HEK293 (cell line): Measurements from ENCODE around the gene SNRPD2.
"Not testable (repeated sequence)": the region's sequence is repeated elsewhere in the genome, so short reads cannot be mapped to it uniquely, and the experiment has no call there.

Source experiments
- BCL11A ChIP-seq: fragments of 450-650 bp; formaldehyde crosslinking; IDR thresholded peaks from 2 replicates; pipeline ENCODE4 v1.5.1; 2016; ENCODE audit warnings: low read depth, missing biosample characterization, missing genetic modification characterization
- TF ChIP-seq, protein P1 (sequence below): fragments of 450-650 bp; formaldehyde crosslinking; IDR thresholded peaks from 2 replicates; pipeline ENCODE4 v1.5.1; 2016; ENCODE audit warnings: missing biosample characterization, missing genetic modification characterization

DNA sequence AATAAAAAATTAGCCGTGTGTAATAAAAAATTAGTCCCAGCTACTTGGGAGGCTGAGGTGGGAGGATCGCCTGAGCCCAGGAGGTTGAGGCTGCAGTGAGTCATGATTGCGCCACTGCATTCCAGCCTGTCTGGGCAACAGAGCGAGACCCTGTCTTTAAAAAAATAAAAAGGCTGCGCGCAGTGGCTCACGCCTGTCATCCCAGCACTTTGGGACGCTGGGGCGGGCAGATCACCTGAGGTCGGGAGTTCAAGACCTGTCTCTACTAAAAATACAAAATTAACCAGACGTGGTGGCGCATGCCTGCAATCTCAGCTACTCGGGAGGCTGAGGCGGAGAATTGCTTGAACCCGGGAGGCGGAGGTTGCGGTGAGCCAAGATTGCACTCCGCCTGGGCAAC, 36.9 kb upstream of the SNRPD2 start:
- TF ChIP-seq, protein P1, sequence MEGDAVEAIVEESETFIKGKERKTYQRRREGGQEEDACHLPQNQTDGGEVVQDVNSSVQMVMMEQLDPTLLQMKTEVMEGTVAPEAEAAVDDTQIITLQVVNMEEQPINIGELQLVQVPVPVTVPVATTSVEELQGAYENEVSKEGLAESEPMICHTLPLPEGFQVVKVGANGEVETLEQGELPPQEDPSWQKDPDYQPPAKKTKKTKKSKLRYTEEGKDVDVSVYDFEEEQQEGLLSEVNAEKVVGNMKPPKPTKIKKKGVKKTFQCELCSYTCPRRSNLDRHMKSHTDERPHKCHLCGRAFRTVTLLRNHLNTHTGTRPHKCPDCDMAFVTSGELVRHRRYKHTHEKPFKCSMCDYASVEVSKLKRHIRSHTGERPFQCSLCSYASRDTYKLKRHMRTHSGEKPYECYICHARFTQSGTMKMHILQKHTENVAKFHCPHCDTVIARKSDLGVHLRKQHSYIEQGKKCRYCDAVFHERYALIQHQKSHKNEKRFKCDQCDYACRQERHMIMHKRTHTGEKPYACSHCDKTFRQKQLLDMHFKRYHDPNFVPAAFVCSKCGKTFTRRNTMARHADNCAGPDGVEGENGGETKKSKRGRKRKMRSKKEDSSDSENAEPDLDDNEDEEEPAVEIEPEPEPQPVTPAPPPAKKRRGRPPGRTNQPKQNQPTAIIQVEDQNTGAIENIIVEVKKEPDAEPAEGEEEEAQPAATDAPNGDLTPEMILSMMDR (tag by site-specific recombination): not testable (repeated sequence)
- TF ChIP-seq BCL11A: not testable (repeated sequence)
